MV-4-11 (cell line): ENCODE data around the gene PANK3.
"Not testable (repeated sequence)": the region's sequence is repeated elsewhere in the genome, so short reads cannot be mapped to it uniquely, and the experiment has no call there.

ENCODE experiments used
- DNase-seq: peaks from one replicate; lab custom pipeline; 2025; lab: John Stamatoyannopoulos, UW

PANK3 gene

GRCh38 chr5:168552146-168552545, 27.0 kb downstream of the PANK3 start:
- DNase-seq: no peak

DNA sequence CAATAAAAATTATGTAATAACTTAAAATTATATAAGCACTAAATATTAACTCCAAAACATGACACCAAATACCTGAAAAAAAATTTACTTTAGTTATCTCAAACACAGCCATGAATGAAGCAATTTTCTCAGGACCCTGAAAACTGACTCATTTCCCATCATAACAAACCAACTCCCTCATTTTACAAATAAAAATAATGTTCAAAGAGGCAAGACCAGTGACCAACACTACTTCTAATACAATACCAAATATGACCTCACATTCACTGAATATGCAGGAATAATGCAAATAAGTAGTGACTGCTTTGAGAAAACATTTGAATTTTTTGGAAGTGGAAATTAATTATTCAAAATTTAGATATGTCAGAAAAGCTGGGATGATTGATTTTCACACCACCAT, 28.5 kb downstream of the PANK3 start:
- DNase-seq: no peak

- DNase-seq: no peak
These were observed 29.6 kb downstream of the PANK3 start for GRCh38 chr5:168549554-168549953.

GRCh38 chr5:168537176-168537575, 42.0 kb downstream of the PANK3 start:
- no peak for DNase-seq

DNA sequence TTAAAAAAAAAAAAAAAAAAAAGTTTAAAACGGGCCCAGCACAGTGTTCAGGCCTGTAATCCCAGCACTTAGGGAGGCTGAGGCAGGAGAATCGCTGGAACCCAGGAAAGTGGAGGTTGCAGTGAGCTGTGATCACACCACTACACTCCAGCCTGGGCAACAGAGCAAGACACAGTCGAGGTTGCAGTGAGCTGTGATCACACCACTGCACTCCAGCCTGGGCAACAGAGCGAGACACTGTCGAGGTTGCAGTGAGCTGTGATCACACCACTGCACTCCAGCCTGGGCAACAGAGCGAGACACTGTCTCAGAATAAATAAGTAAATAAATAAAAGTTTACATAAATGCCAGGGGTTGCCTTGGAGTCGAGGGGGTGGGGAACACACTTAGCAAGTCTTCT, 44.8 kb downstream of the PANK3 start:
- not testable (repeated sequence) for DNase-seq

GRCh38 chr5:168531987-168532864, 46.9 kb downstream of the PANK3 start:
- DNase-seq: no peak

- no peak for DNase-seq
These were observed 48.0 kb downstream of the PANK3 start for GRCh38 chr5:168531191-168531590.

DNA sequence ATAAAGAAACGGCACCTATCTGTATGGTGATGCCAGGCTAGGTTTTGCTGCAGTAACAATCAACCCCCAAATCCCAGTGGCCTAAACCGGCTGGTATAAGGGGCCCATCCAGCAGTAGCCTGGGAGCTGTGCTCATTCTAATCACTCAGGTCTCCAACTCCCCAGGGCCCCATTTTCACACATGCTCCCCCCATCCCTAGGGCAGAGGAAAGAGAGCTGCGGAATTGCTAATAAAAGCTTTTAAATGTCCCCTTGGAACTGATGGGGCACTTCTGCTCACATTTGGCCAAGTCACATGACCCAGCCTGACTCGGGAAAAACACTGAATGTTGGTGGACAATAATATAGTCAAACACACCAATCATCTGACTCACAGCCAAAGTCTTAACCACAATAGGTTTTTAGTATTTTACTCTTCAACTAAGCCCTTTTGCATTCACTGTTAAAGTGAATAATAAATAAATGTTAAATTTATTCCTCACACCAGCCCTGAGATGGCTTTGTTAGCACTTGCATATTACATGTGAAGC, 48.5 kb downstream of the PANK3 start:
- DNase-seq: no peak

- no peak for DNase-seq
These were observed 49.6 kb downstream of the PANK3 start for GRCh38 chr5:168529374-168530234.

DNA sequence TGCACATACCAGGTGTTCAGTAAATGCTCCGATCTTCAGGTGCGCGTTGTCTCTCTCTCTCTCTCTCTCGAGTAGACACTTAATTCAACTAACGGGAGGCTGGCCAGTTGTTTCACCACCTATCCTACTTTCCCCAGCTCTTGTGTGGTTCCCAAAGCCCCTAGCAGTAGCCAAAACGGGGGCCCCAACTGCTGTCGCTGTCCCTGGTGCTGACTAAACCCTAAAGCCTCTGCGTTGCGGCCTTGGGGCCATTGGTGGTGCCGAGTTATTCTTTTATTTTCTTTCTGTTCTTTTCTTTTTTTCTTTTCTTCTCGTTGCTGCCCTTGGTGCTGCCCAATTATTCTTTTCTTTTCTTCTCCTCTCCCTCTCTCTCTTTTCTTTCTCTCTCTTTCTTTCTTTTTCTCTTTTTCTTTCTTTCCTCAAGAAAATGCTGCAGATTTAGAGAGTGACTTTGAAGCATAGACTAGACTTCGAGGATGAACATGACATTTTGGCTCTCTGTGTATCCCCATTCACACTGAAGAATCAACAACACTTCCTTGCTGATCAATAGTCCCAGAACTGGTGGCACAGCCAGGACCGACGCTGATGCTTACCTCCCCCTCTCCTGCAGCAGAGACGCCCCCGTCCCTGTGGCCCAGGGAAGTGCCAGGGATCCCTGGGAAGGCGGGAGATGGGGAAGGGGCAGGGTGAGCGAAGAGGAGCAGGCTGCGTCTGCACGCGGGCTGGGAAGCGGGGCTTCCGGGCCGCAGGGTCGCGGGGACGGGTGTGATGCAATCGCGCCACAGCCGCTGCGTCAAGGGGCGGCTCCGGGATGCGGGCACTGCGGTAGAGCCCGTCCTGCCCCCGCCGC, 50.4 kb downstream of the PANK3 start, which contains the start of gene FBLL1:
Gene FBLL1, plus strand, starts transcription at position 785 of the 853 bp plus-strand sequence. CDS start 200 bp downstream, outside the sequence.
- DNase-seq: peak; percentile 2

DNA sequence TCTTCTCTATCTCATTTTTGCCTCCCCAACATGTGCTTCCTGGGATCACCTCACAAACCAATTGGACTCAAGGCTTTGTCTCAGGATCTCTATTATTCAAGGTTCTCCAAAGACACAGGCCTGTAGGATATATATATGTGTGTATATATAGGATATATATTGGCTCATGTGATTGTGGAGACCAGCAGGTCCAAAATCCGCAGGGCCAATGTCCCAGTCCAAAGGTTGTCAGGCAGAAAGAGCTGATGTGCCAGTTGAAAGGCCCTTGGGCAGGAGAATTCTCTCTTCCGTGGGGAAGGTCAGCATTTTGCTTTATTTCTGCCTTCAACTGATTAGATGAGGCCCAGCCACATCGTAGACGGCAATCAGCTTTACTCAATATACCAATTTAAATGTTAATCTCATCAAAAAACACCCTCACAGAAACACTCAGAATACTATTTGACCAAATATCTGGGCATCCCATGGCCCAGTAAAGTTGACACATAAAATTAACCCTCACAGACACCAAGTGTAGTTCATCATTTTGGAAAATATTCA, 51.3 kb downstream of the PANK3 start:
- DNase-seq: no peak

- DNase-seq: no peak
These were observed 53.3 kb downstream of the PANK3 start for GRCh38 chr5:168525856-168526255.

GRCh38 chr5:168513861-168514428, 65.2 kb downstream of the PANK3 start:
- DNase-seq: no peak

- DNase-seq: no peak
These were observed 76.5 kb downstream of the PANK3 start for GRCh38 chr5:168502563-168503237.
